ENCODE data around the gene SERPINB8. TPM values are rescaled to one million over a fixed set of nuclear protein-coding genes. Genes with fewer than 3 reads are reported as not detected.

The SERPINB8 gene
- polyA plus RNA-seq, 1 donor (not counting 4 experiments of a cell fraction or from before 2014, with no cell fraction given), result 48.9 TPM

DNA sequence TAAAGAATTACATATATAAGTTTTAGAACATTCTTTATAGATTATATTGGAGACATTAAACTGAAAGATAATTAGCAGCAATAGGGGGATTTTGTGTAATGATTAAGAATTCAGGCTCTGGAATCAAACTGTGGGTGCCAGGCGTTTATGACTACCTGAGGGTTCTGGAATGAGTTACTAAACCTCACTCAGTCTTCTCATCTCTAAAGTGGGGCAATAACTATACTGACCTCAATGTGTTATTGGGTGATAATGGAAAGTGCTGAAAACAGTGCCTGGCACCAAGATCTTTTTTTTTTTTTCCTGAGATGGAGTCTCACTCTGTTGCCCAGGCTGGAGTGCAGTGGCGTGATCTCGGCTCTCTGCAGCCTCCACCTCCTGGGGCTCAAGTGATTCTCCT lies 7.2 kb downstream of the SERPINB8 start:
- no peak for TF ChIP-seq EZH2 (IDR thresholded peaks at IDR 0.05; ENCODE audit: low read length)
- H4K20me1 ChIP-seq (ENCODE audit: control insufficient read depth, extremely low read depth, insufficient read depth, low read length), result no peaks in the 10 kb centered on the region
- no peaks in the 10 kb centered on the region for H3K9me1 ChIP-seq (ENCODE audit: control insufficient read depth, extremely low read depth, insufficient read depth, low read length)
- no peak overlapping the region for H2AFZ ChIP-seq (ENCODE audit: control insufficient read depth, low read length)
- no peak overlapping the region for H3K9ac ChIP-seq (ENCODE audit: control insufficient read depth, extremely low read depth, insufficient read depth, low read length)
- H3K9me3 ChIP-seq (ENCODE audit: control insufficient read depth, low read depth, low read length), result no peaks in the 10 kb centered on the region
- peaks cover 16% of the 10 kb centered on the region for H3K4me1 ChIP-seq (ENCODE audit: control insufficient read depth, extremely low read depth, insufficient read depth, low read length)
- H3K4me2 ChIP-seq (ENCODE audit: control insufficient read depth, extremely low read depth, insufficient read depth, low read depth, low read length), result no peak overlapping the region
- H3K27ac ChIP-seq (ENCODE audit: control insufficient read depth, insufficient read depth, low read length), result no peak overlapping the region
- H3K4me3 ChIP-seq (ENCODE audit: control insufficient read depth in 2 of 3, extremely low read depth in 1 of 3, insufficient read depth in 2 of 3, low read depth in 1 of 3, low read length in 3 of 3), result no peak overlapping the region
- FAIRE-seq (no peak), DNase-seq (ENCODE audit: low read depth, low spot score) (no peak)
- no peaks in the 10 kb centered on the region for H3K27me3 ChIP-seq (ENCODE audit: control insufficient read depth, extremely low read depth, insufficient read depth, low read length)
- peaks cover 71% of the 10 kb centered on the region for H3K79me2 ChIP-seq (ENCODE audit: control insufficient read depth, insufficient read depth, low read length)
- dilution Hi-C loops (cut with MboI; ENCODE audit: extremely low pct_ligation_motif_present, low sequenced_read_pairs), result no loop called here
- peaks cover 19 to 25% of the 10 kb centered on the region in 2 experiments for H3K36me3 ChIP-seq (ENCODE audit: control insufficient read depth in 2 of 2, extremely low read depth in 1 of 2, insufficient read depth in 2 of 2, low read length in 2 of 2)

DNA sequence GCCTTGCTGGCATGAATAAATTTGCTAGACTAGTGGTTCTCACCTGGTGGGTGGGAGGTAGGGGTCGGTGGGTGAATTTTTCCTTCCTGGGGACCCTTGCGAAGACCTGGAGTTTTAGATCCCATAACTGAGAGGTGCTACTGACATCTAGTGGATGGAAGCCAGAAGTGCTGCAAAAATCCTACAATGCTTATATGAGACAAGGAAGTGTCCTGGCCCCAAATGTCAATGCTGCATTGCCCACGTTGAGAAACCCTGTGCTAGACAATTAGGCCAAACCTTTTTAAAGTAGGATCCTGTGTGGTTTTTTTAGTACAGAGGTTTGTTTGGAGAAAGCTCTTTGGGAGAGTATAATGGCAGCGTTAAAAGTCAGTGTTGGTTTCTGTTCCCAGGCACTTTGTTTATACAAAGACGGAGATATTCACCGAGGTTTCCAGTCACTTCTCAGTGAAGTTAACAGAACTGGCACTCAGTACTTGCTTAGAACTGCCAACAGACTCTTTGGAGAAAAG lies 9.6 kb downstream of the SERPINB8 start:
- Histone ChIP-seq H3K9ac (ENCODE audit: control insufficient read depth, extremely low read depth, insufficient read depth, low read length) (no peak overlapping the region), H3K4me3 (ENCODE audit: control insufficient read depth in 2 of 3, extremely low read depth in 1 of 3, insufficient read depth in 2 of 3, low read depth in 1 of 3, low read length in 3 of 3) (no peak overlapping the region), H2AFZ (ENCODE audit: control insufficient read depth, low read length) (peak overlapping the region; percentile 49), H3K79me2 (ENCODE audit: control insufficient read depth, insufficient read depth, low read length) (peaks cover 55% of the 10 kb centered on the region), H3K4me2 (ENCODE audit: control insufficient read depth, extremely low read depth, insufficient read depth, low read depth, low read length) (peak overlapping the region; percentile 39), H3K27ac (ENCODE audit: control insufficient read depth, insufficient read depth, low read length) (no peak overlapping the region), H3K9me3 (ENCODE audit: control insufficient read depth, low read depth, low read length) (no peaks in the 10 kb centered on the region), H3K27me3 (ENCODE audit: control insufficient read depth, extremely low read depth, insufficient read depth, low read length) (no peaks in the 10 kb centered on the region), H3K36me3 (ENCODE audit: control insufficient read depth in 2 of 2, extremely low read depth in 1 of 2, insufficient read depth in 2 of 2, low read length in 2 of 2) (peaks cover 26 to 30% of the 10 kb centered on the region in 2 experiments), H3K4me1 (ENCODE audit: control insufficient read depth, extremely low read depth, insufficient read depth, low read length) (peaks cover 14% of the 10 kb centered on the region), H3K9me1 (ENCODE audit: control insufficient read depth, extremely low read depth, insufficient read depth, low read length) (no peaks in the 10 kb centered on the region), H4K20me1 (ENCODE audit: control insufficient read depth, extremely low read depth, insufficient read depth, low read length) (no peaks in the 10 kb centered on the region)
- FAIRE-seq (peak; percentile 86), DNase-seq (ENCODE audit: low read depth, low spot score) (no peak)
- no peak for TF ChIP-seq EZH2 (IDR thresholded peaks at IDR 0.05; ENCODE audit: low read length)
- TF ChIP-seq, protein P1, sequence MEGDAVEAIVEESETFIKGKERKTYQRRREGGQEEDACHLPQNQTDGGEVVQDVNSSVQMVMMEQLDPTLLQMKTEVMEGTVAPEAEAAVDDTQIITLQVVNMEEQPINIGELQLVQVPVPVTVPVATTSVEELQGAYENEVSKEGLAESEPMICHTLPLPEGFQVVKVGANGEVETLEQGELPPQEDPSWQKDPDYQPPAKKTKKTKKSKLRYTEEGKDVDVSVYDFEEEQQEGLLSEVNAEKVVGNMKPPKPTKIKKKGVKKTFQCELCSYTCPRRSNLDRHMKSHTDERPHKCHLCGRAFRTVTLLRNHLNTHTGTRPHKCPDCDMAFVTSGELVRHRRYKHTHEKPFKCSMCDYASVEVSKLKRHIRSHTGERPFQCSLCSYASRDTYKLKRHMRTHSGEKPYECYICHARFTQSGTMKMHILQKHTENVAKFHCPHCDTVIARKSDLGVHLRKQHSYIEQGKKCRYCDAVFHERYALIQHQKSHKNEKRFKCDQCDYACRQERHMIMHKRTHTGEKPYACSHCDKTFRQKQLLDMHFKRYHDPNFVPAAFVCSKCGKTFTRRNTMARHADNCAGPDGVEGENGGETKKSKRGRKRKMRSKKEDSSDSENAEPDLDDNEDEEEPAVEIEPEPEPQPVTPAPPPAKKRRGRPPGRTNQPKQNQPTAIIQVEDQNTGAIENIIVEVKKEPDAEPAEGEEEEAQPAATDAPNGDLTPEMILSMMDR (optimal IDR thresholded peaks at IDR 0.05 in 1 of 3, IDR thresholded peaks at IDR 0.05 in 1 of 3, conservative IDR thresholded peaks at IDR 0.05 in 1 of 3; ENCODE audit: extremely low read depth in 1 of 3, insufficient read depth in 2 of 3, low read length in 3 of 3), result peak; percentile 75 to 91 (median 83)
- dilution Hi-C loops (cut with MboI; ENCODE audit: extremely low pct_ligation_motif_present, low sequenced_read_pairs), result no loop called here

DNA sequence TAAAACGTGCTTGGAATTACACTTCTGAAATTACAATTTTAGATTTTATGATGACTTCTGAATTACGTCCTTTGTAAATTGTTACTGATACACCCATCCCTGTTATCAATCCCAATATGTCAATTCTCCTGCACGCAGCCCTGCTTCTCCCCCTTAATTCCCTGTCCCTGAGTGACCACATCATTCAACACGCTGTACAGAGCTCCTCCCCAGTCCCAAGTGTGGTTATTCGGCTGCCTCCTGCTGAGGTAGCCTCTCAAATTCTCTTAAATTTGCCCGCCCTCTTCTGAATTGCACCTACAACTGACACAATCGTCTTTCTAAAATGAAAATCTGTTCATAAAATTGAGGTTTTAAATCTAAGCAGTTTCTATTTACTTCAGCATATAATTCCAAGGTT lies 10.1 kb downstream of the SERPINB8 start:
- FAIRE-seq (no peak), DNase-seq (ENCODE audit: low read depth, low spot score) (no peak)
- H3K27me3 ChIP-seq (ENCODE audit: control insufficient read depth, extremely low read depth, insufficient read depth, low read length), result no peaks in the 10 kb centered on the region
- H3K4me3 ChIP-seq (ENCODE audit: control insufficient read depth in 2 of 3, extremely low read depth in 1 of 3, insufficient read depth in 2 of 3, low read depth in 1 of 3, low read length in 3 of 3), result no peak overlapping the region
- peaks cover 8% of the 10 kb centered on the region for H3K4me1 ChIP-seq (ENCODE audit: control insufficient read depth, extremely low read depth, insufficient read depth, low read length)
- H3K79me2 ChIP-seq (ENCODE audit: control insufficient read depth, insufficient read depth, low read length), result peaks cover 50% of the 10 kb centered on the region
- no peaks in the 10 kb centered on the region for H4K20me1 ChIP-seq (ENCODE audit: control insufficient read depth, extremely low read depth, insufficient read depth, low read length)
- H3K9me1 ChIP-seq (ENCODE audit: control insufficient read depth, extremely low read depth, insufficient read depth, low read length), result no peaks in the 10 kb centered on the region
- H2AFZ ChIP-seq (ENCODE audit: control insufficient read depth, low read length), result no peak overlapping the region
- no peak overlapping the region for H3K9ac ChIP-seq (ENCODE audit: control insufficient read depth, extremely low read depth, insufficient read depth, low read length)
- TF ChIP-seq EZH2 (IDR thresholded peaks at IDR 0.05; ENCODE audit: low read length), result no peak
- TF ChIP-seq, protein P1 (optimal IDR thresholded peaks at IDR 0.05 in 1 of 3, IDR thresholded peaks at IDR 0.05 in 1 of 3, conservative IDR thresholded peaks at IDR 0.05 in 1 of 3; ENCODE audit: extremely low read depth in 1 of 3, insufficient read depth in 2 of 3, low read length in 3 of 3), result no peak
- H3K36me3 ChIP-seq (ENCODE audit: control insufficient read depth in 2 of 2, extremely low read depth in 1 of 2, insufficient read depth in 2 of 2, low read length in 2 of 2), result peaks cover 28 to 32% of the 10 kb centered on the region in 2 experiments
- no peaks in the 10 kb centered on the region for H3K9me3 ChIP-seq (ENCODE audit: control insufficient read depth, low read depth, low read length)
- H3K4me2 ChIP-seq (ENCODE audit: control insufficient read depth, extremely low read depth, insufficient read depth, low read depth, low read length), result peak overlapping the region; percentile 39
- dilution Hi-C loops (cut with MboI; ENCODE audit: extremely low pct_ligation_motif_present, low sequenced_read_pairs), result no loop called here
- no peak overlapping the region for H3K27ac ChIP-seq (ENCODE audit: control insufficient read depth, insufficient read depth, low read length)
